ENCODE data around the gene NSUN7. TPM values are rescaled to one million over a fixed set of nuclear protein-coding genes. Genes with fewer than 3 reads are reported as not detected.

The NSUN7 gene
- total and polyA plus RNA-seq, 2 of the 13 experiments (the other 11 are each of a cell fraction or from before 2014, with no cell fraction given): 0.05 TPM; not detected in 1

DNA sequence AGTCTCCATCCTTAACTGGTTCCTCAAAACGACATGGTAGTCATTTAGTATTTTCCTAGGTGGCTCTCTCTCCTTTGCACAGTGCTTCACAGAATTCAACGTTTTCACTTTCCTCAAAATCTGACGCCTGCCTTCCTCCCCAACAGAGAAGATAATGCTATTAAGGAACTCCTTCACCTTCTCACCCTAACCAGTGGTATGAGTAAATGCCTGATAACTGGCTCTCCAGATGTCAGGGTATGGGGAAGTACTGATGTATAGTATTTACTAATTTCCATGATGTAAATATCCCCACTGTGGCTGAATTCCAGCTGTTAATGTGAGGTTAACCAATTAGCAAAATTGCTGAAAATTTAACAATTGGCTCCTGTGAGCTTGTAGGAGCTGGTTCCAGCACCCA lies 28.8 kb upstream of the NSUN7 start:
- H3K4me3 ChIP-seq (replicated peaks in 1 of 3; ENCODE audit: insufficient read depth in 1 of 3, low read depth in 2 of 3, low read length in 3 of 3): no peak overlapping the region
- ChIA-PET POLR2A (no interaction called here), CTCF (ENCODE audit: low intra/inter-chr PET ratio, low total read pairs) (no interaction called here)
- DNase-seq (ENCODE audit: low spot score): no peak
- H3K27me3 ChIP-seq (ENCODE audit: control insufficient read depth in 1 of 2, insufficient read depth in 2 of 2, low read length in 2 of 2): no peaks in the 10 kb centered on the region; a peak in 1 of 5 replicates
- in situ Hi-C loops (cut with HindIII; ENCODE audit: extremely low pct_ligation_motif_present, low pct_unique_long_range_greater_than_20kb) (no loop called here), intact Hi-C loops (cut with micrococcal nuclease; ENCODE audit: unreplicated experiment) (no loop called here)
- FAIRE-seq: no peak
- H4K20me1 ChIP-seq (ENCODE audit: insufficient read depth, low read length): no peaks in the 10 kb centered on the region
- H3K4me2 ChIP-seq (ENCODE audit: low read depth, low read length): no peak overlapping the region
- no peaks in the 10 kb centered on the region for H3K9me3 ChIP-seq (ENCODE audit: low read length)
- TF ChIP-seq ZNF616 (CRISPR knock-in tag; IDR thresholded peaks at IDR 0.05; ENCODE audit: low read depth) (no peak), CEBPG (CRISPR knock-in tag; IDR thresholded peaks at IDR 0.05) (no peak), GATAD2A (CRISPR knock-in tag; IDR thresholded peaks at IDR 0.05) (no peak), ZNF720 (CRISPR knock-in tag; IDR thresholded peaks at IDR 0.05) (no peak), SP1 (IDR thresholded peaks at IDR 0.05) (no peak), SP1 (CRISPR knock-in tag; IDR thresholded peaks at IDR 0.05) (no peak)
- TF ChIP-seq, protein P1, sequence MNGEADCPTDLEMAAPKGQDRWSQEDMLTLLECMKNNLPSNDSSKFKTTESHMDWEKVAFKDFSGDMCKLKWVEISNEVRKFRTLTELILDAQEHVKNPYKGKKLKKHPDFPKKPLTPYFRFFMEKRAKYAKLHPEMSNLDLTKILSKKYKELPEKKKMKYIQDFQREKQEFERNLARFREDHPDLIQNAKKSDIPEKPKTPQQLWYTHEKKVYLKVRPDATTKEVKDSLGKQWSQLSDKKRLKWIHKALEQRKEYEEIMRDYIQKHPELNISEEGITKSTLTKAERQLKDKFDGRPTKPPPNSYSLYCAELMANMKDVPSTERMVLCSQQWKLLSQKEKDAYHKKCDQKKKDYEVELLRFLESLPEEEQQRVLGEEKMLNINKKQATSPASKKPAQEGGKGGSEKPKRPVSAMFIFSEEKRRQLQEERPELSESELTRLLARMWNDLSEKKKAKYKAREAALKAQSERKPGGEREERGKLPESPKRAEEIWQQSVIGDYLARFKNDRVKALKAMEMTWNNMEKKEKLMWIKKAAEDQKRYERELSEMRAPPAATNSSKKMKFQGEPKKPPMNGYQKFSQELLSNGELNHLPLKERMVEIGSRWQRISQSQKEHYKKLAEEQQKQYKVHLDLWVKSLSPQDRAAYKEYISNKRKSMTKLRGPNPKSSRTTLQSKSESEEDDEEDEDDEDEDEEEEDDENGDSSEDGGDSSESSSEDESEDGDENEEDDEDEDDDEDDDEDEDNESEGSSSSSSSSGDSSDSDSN (CRISPR knock-in tag; IDR thresholded peaks at IDR 0.05): no peak
- no peak overlapping the region for H2AFZ ChIP-seq (ENCODE audit: low read length)
- H3K79me2 ChIP-seq (ENCODE audit: insufficient read depth, low read length): no peaks in the 10 kb centered on the region
- H3K9ac ChIP-seq (ENCODE audit: insufficient read depth, low read depth, low read length): no peak overlapping the region
- ATAC-seq: no peak
- H3K36me3 ChIP-seq (replicated peaks in 1 of 2; ENCODE audit: control insufficient read depth in 1 of 2, insufficient read depth in 2 of 2, low read length in 2 of 2): no peaks in the 10 kb centered on the region
- no peaks in the 10 kb centered on the region for H3K4me1 ChIP-seq (ENCODE audit: insufficient read depth, low read length)
- WGBS (ENCODE audit: low lambda C conversion rate): 9% methylated on average over 3 of the region's 3 CpGs
- H3K27ac ChIP-seq (ENCODE audit: extremely low read length, insufficient read depth, low read length): no peak overlapping the region
- no TSS peak for BruUV-seq (replicated peaks)

DNA sequence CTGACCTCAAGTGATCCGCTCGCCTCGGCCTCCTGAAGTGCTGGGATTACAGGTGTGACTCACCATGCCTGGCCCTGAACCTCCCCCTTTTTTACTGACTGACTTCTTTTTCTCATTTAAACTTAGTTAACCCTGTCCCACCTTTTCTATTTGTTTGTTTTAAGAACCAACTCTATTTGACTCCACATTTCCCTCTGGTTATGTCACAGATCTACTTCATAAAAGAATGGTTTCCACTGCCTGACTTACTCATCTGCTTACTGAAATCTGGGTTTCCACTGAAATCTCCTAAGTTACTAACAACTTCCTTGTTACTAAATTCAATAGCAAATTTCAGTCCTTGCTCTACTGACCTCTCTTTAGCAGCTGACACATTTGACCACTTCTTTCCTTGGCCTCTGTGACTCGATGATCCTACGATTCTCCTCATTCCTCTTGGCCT lies 28.0 kb upstream of the NSUN7 start:
- no peak overlapping the region for H3K27ac ChIP-seq (ENCODE audit: extremely low read length, insufficient read depth, low read length)
- no peak overlapping the region for H3K4me2 ChIP-seq (ENCODE audit: low read depth, low read length)
- 10% methylated on average over 5 of the region's 5 CpGs for WGBS (ENCODE audit: low lambda C conversion rate)
- in situ Hi-C loops (cut with HindIII; ENCODE audit: extremely low pct_ligation_motif_present, low pct_unique_long_range_greater_than_20kb) (no loop called here), intact Hi-C loops (cut with micrococcal nuclease; ENCODE audit: unreplicated experiment) (no loop called here)
- no peak overlapping the region for H3K4me3 ChIP-seq (replicated peaks in 1 of 3; ENCODE audit: insufficient read depth in 1 of 3, low read depth in 2 of 3, low read length in 3 of 3)
- H4K20me1 ChIP-seq (ENCODE audit: insufficient read depth, low read length): no peaks in the 10 kb centered on the region
- H3K36me3 ChIP-seq (replicated peaks in 1 of 2; ENCODE audit: control insufficient read depth in 1 of 2, insufficient read depth in 2 of 2, low read length in 2 of 2): no peaks in the 10 kb centered on the region
- no peak for FAIRE-seq
- no peaks in the 10 kb centered on the region; a peak in 1 of 5 replicates for H3K27me3 ChIP-seq (ENCODE audit: control insufficient read depth in 1 of 2, insufficient read depth in 2 of 2, low read length in 2 of 2)
- no peaks in the 10 kb centered on the region for H3K9me3 ChIP-seq (ENCODE audit: low read length)
- DNase-seq (ENCODE audit: low spot score): peak; percentile 4
- H3K4me1 ChIP-seq (ENCODE audit: insufficient read depth, low read length): no peaks in the 10 kb centered on the region
- H3K9ac ChIP-seq (ENCODE audit: insufficient read depth, low read depth, low read length): no peak overlapping the region
- no TSS peak for BruUV-seq (replicated peaks)
- H2AFZ ChIP-seq (ENCODE audit: low read length): no peak overlapping the region
- peak; percentile 67 for TF ChIP-seq FOSL2 (CRISPR knock-in tag; IDR thresholded peaks at IDR 0.05)
- peak; percentile 44; the same call in 1 of the 2 replicates for TF ChIP-seq ZNF816 (CRISPR knock-in tag; IDR thresholded peaks at IDR 0.05; ENCODE audit: borderline replicate concordance)
- TF ChIP-seq ZNF616 (CRISPR knock-in tag; IDR thresholded peaks at IDR 0.05; ENCODE audit: low read depth): no peak
- TF ChIP-seq ARNT2 (CRISPR knock-in tag; IDR thresholded peaks at IDR 0.05; ENCODE audit: low read depth): no peak
- TF ChIP-seq, protein P2, sequence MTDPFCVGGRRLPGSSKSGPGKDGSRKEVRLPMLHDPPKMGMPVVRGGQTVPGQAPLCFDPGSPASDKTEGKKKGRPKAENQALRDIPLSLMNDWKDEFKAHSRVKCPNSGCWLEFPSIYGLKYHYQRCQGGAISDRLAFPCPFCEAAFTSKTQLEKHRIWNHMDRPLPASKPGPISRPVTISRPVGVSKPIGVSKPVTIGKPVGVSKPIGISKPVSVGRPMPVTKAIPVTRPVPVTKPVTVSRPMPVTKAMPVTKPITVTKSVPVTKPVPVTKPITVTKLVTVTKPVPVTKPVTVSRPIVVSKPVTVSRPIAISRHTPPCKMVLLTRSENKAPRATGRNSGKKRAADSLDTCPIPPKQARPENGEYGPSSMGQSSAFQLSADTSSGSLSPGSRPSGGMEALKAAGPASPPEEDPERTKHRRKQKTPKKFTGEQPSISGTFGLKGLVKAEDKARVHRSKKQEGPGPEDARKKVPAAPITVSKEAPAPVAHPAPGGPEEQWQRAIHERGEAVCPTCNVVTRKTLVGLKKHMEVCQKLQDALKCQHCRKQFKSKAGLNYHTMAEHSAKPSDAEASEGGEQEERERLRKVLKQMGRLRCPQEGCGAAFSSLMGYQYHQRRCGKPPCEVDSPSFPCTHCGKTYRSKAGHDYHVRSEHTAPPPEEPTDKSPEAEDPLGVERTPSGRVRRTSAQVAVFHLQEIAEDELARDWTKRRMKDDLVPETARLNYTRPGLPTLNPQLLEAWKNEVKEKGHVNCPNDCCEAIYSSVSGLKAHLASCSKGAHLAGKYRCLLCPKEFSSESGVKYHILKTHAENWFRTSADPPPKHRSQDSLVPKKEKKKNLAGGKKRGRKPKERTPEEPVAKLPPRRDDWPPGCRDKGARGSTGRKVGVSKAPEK (CRISPR knock-in tag; IDR thresholded peaks at IDR 0.05; ENCODE audit: borderline replicate concordance): no peak
- TF ChIP-seq ERF (CRISPR knock-in tag; IDR thresholded peaks at IDR 0.05): no peak
- no peak for TF ChIP-seq ZSCAN31 (CRISPR knock-in tag; IDR thresholded peaks at IDR 0.05; ENCODE audit: low read depth)
- TF ChIP-seq ZNF562 (CRISPR knock-in tag; IDR thresholded peaks at IDR 0.05; ENCODE audit: borderline replicate concordance): no peak
- no peak for ATAC-seq
- CTCF ChIA-PET (ENCODE audit: low intra/inter-chr PET ratio, low total read pairs): no interaction called here
- H3K79me2 ChIP-seq (ENCODE audit: insufficient read depth, low read length): no peaks in the 10 kb centered on the region
- POLR2A ChIA-PET: no interaction called here

All from HepG2 (cell line).